ENCODE data around the gene MAPRE2.

GRCh38 chr18:34998661-34999060 lies 42.6 kb upstream of the MAPRE2 start:
- TF ChIP-seq, protein P1, sequence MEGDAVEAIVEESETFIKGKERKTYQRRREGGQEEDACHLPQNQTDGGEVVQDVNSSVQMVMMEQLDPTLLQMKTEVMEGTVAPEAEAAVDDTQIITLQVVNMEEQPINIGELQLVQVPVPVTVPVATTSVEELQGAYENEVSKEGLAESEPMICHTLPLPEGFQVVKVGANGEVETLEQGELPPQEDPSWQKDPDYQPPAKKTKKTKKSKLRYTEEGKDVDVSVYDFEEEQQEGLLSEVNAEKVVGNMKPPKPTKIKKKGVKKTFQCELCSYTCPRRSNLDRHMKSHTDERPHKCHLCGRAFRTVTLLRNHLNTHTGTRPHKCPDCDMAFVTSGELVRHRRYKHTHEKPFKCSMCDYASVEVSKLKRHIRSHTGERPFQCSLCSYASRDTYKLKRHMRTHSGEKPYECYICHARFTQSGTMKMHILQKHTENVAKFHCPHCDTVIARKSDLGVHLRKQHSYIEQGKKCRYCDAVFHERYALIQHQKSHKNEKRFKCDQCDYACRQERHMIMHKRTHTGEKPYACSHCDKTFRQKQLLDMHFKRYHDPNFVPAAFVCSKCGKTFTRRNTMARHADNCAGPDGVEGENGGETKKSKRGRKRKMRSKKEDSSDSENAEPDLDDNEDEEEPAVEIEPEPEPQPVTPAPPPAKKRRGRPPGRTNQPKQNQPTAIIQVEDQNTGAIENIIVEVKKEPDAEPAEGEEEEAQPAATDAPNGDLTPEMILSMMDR (conservative IDR thresholded peaks at IDR 0.05 in 1 of 2, IDR thresholded peaks at IDR 0.05 in 1 of 2; ENCODE audit: low read depth in 1 of 2, low read length in 2 of 2) = no peak
- TF ChIP-seq EZH2 (IDR thresholded peaks at IDR 0.05; ENCODE audit: low read length, missing control alignments) = no peak
